Thyroid gland (tissue), 4 donors: ENCODE results near the gene ARHGEF6.

Source experiments
- CTCF ChIP-seq, 6 experiments: fragments of 200-600 bp in 3 of 6; fragments of 450-650 bp in 3 of 6; sonication (generic) in 3 of 6; IDR thresholded peaks; one replicate each; pipeline ENCODE4 v1.5.1; 2016 to 2019; ENCODE audit warnings: antibody characterized with exemption in 6 of 6, mild to moderate bottlenecking in 2 of 6, inconsistent platforms in 1 of 6, moderate library complexity in 1 of 6
- POLR2A ChIP-seq, 2 donors: fragments of 450-650 bp; IDR thresholded peaks; one replicate each; pipeline ENCODE4 v1.6.1; 2017; ENCODE audit warnings: antibody characterized with exemption in 2 of 2, mild to moderate bottlenecking in 2 of 2, moderate library complexity in 1 of 2

DNA sequence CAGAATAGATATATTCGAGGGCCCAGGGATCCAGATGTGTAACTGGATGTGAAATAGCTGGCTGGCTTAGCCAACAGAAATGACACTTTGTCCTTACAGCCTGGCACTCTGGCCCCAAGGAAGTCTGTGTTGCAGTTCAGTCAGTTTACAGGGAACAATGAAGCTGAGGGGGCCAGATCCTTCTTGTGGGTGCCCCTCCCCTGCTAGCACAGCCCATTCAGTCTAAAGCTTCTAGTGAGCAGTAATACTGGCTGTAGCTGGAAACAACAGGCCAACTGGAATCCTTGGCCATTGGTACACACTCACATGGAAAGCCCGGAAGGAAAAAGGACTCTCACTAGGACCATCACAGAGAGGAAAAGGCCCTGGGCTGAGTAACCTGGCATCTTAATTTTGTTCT lies 155.5 kb downstream of the ARHGEF6 start:
- TF ChIP-seq CTCF (IDR thresholded peaks at IDR 0.05) (no peak), POLR2A (IDR thresholded peaks at IDR 0.05) (no peak)
